ENCODE measurements around the gene TBC1D30. TPM values are rescaled to one million over a fixed set of nuclear protein-coding genes. Genes with fewer than 3 reads are reported as not detected.
"Not testable (repeated sequence)": the region's sequence is repeated elsewhere in the genome, so short reads cannot be mapped to it uniquely, and the experiment has no call there.

Gene TBC1D30, protein sequence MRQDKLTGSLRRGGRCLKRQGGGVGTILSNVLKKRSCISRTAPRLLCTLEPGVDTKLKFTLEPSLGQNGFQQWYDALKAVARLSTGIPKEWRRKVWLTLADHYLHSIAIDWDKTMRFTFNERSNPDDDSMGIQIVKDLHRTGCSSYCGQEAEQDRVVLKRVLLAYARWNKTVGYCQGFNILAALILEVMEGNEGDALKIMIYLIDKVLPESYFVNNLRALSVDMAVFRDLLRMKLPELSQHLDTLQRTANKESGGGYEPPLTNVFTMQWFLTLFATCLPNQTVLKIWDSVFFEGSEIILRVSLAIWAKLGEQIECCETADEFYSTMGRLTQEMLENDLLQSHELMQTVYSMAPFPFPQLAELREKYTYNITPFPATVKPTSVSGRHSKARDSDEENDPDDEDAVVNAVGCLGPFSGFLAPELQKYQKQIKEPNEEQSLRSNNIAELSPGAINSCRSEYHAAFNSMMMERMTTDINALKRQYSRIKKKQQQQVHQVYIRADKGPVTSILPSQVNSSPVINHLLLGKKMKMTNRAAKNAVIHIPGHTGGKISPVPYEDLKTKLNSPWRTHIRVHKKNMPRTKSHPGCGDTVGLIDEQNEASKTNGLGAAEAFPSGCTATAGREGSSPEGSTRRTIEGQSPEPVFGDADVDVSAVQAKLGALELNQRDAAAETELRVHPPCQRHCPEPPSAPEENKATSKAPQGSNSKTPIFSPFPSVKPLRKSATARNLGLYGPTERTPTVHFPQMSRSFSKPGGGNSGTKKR
- polyA plus RNA-seq (2011; rRNA removed): 3.5 and 4.4 TPM in 2 replicates
- polyA plus RNA-seq (2012; cell fraction: cytosol; rRNA removed): 2.4 and 2.5 TPM in 2 replicates
- polyA plus RNA-seq (2012; cell fraction: nucleus; rRNA removed): 1.9 and 2.3 TPM in 2 replicates
- polyA plus RNA-seq (2017; fragmentation: RNase III; extraction: RNeasy Plus Mini Kit Qiagen cat#74134 plus additional on column Dnase treatment): 0.65 to 0.85 TPM (median 0.67 TPM) in 3 replicates
- polyA minus RNA-seq (2011; rRNA and poly(A)+ RNA removed): 3.7 and 4.1 TPM in 2 replicates

DNA sequence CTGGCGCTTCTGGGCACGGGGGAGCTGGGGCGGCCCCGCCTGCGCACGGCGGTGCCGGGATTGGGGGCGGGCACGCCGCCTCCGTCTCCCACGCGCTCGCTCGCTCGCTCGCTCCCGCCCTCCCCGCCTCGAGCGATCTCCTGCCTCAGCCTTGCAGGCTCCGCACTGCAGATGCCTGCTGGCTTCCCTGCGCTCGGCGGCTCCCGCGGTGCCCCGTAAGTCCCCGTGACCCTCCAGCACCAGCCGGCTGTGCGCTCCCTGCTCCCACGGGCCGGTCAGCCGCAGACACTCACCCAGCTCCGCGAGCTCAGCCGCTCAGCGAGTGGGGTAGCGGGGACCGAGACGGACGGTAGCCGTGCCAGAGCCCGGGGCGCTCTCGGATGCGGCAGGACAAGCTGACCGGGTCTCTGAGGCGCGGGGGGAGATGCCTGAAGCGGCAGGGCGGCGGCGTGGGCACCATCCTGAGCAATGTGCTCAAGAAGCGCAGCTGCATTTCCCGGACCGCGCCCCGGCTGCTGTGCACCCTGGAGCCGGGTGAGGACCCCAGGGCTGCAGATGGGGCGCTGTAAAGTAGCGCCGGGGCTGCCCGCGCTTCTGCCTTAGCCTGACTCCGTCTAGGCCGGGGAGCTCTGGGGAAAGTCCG is at the start of gene TBC1D30:
TSS of gene TBC1D30 (plus strand) at position 148 of the 643 bp plus-strand sequence. CDS start at position 381, 233 bp downstream.
- ChIA-PET CTCF (no interaction called here), POLR2A (no interaction called here)
- ATAC-seq: no peak
- Histone ChIP-seq H3K27ac (no peak within 1 kb of the TSS), H3K9me3 (peaks cover 14% of the 10 kb centered on the region; the same call in 2 of the 3 replicates), H3K4me2 (no peak within 1 kb of the TSS), H3K4me3 (no peak within 1 kb of the TSS), H3K4me1 (no peaks in the 10 kb centered on the region)
- WGBS (ENCODE audit: missing lambda C conversion rate): 90% methylated on average over 67 of the region's 69 CpGs
- no peak for DNase-seq (ENCODE audit: low read depth in 1 of 2, low spot score in 1 of 2)
- no peak for TF ChIP-seq HOXB5 (CRISPR knock-in tag; IDR thresholded peaks at IDR 0.05)
- TF ChIP-seq TFCP2L1 (CRISPR knock-in tag; IDR thresholded peaks at IDR 0.05): no peak
- no peak for TF ChIP-seq GATA3 (IDR thresholded peaks at IDR 0.05; ENCODE audit: borderline replicate concordance)
- no peak for TF ChIP-seq ZC3H11A (IDR thresholded peaks at IDR 0.05)
- TF ChIP-seq FOXS1 (CRISPR knock-in tag; IDR thresholded peaks at IDR 0.05): no peak
- no peak for TF ChIP-seq HOXA7 (CRISPR knock-in tag; IDR thresholded peaks at IDR 0.05)
- no peak for TF ChIP-seq REST (IDR thresholded peaks at IDR 0.05)
- TF ChIP-seq ZNF302 (CRISPR knock-in tag; IDR thresholded peaks at IDR 0.05): no peak
- TF ChIP-seq MAFK (IDR thresholded peaks at IDR 0.05; ENCODE audit: partially characterized antibody): no peak
- TF ChIP-seq POLR2AphosphoS2 (conservative IDR thresholded peaks at IDR 0.05; ENCODE audit: low read length): no peak
- no peak for TF ChIP-seq EHF (CRISPR knock-in tag; IDR thresholded peaks at IDR 0.05)
- TF ChIP-seq MYC (IDR thresholded peaks at IDR 0.05; ENCODE audit: borderline replicate concordance, low read length): no peak
- TF ChIP-seq HEYL (CRISPR knock-in tag; IDR thresholded peaks at IDR 0.05): no peak
- TF ChIP-seq BCL3 (IDR thresholded peaks at IDR 0.05): no peak
- no peak for TF ChIP-seq PBX3 (IDR thresholded peaks at IDR 0.05)
- no peak for TF ChIP-seq MAZ (IDR thresholded peaks at IDR 0.05; ENCODE audit: borderline replicate concordance, low read depth, low read length)
- TF ChIP-seq CBX2 (IDR thresholded peaks at IDR 0.05; ENCODE audit: borderline replicate concordance, low read depth): no peak
- FAIRE-seq: no peak

GRCh38 chr12:64775147-64775736 is 49.2 kb upstream of the TBC1D30 start:
- DNase-seq (ENCODE audit: low read depth in 1 of 2, low spot score in 1 of 2); FAIRE-seq: not testable (repeated sequence)

More at GRCh38 chr12:64775147-64775736, 49.2 kb upstream of the TBC1D30 start:
- H3K9me3 ChIP-seq, H3K4me1 ChIP-seq, ATAC-seq, H3K27ac ChIP-seq, POLR2A ChIA-PET, H3K4me2 ChIP-seq, H3K4me3 ChIP-seq: not testable (repeated sequence)
- CTCF ChIA-PET: interaction anchor here (2.4 kb wide), 1 partner anchor 27 kb away, joined by 7 read pairs; no protein-coding TSS in a partner anchor

Data from A549 (cell line).